Activated CD8-positive, alpha-beta T cell treated with anti-CD3 and anti-CD28 coated beads for 36 hours (primary cell): Measurements from ENCODE around the gene SETD4. TPM values are rescaled to one million over a fixed set of nuclear protein-coding genes. Genes with fewer than 3 reads are reported as not detected.

Source experiments
- ATAC-seq: fragments of 200-7000 bp; cut with Tn5 transposase; one replicate; pipeline ENCODE4 v1.10.0; 2021; ENCODE audit warnings: mild to moderate bottlenecking, moderate library complexity
- CTCF ChIA-PET: fragments of 350-600 bp; sonication (Branson Sonifier 250); formaldehyde crosslinking; loops from one replicate; lab custom pipeline; 2021; ENCODE audit warnings: antibody characterized with exemption; lab: Charles Lee
- POLR2A ChIA-PET: fragments of 350-600 bp; sonication (Branson Sonifier 250); formaldehyde crosslinking; loops from one replicate; lab custom pipeline; 2021; ENCODE audit warnings: antibody characterized with exemption; lab: Charles Lee
- DNase-seq: peaks from one replicate; pipeline ENCODE4 v3.0.0-alpha.2; 2020
- H3K27ac Mint-ChIP-seq: one replicate; pipeline ENCODE4 v1.8.0; 2021; ENCODE audit warnings: mild to moderate bottlenecking, mixed read lengths
- H3K27me3 Mint-ChIP-seq: one replicate; pipeline ENCODE4 v1.8.0; 2021; ENCODE audit warnings: mixed read lengths
- H3K36me3 Mint-ChIP-seq: one replicate; pipeline ENCODE4 v1.8.0; 2021; ENCODE audit warnings: low read depth, mixed read lengths
- H3K4me1 Mint-ChIP-seq: one replicate; pipeline ENCODE4 v1.8.0; 2021; ENCODE audit warnings: low read depth, mixed read lengths
- H3K4me3 Mint-ChIP-seq: one replicate; pipeline ENCODE4 v1.8.0; 2021; ENCODE audit warnings: mild to moderate bottlenecking, moderate library complexity, mixed read lengths
- H3K9me3 Mint-ChIP-seq: one replicate; pipeline ENCODE4 v1.8.0; 2021; ENCODE audit warnings: mixed read lengths
- CTCF ChIP-seq: fragments of 200-600 bp; IDR thresholded peaks from one replicate; pipeline ENCODE4 v1.8.0; 2022; ENCODE audit warnings: antibody characterized with exemption, mild to moderate bottlenecking
- intact Hi-C: fragments of 100-400 bp; cut with micrococcal nuclease; formaldehyde crosslinking; loops from one replicate; pipeline ENCODE4 v1.10.0; 2022
- total RNA-seq, 2 experiments: library from RNA; stranded (reverse); gene quantifications; one replicate each; pipeline ENCODE4 v1.2.3, GENCODE V29; 2021

The SETD4 gene
- total RNA-seq, 2 experiments from 2014 or later, result 18.5 to 19.1 TPM

- H3K27me3 Mint-ChIP-seq, result peaks cover 38% of the 10 kb centered on the region
- POLR2A ChIA-PET, result no interaction called here
- H3K4me3 Mint-ChIP-seq, result no peak overlapping the region
- CTCF ChIA-PET, result no interaction called here
- H3K36me3 Mint-ChIP-seq, result no peaks in the 10 kb centered on the region
- intact Hi-C loops, result no loop called here
- H3K4me1 Mint-ChIP-seq, result peaks cover 16% of the 10 kb centered on the region
- ATAC-seq (peak; percentile 34), DNase-seq (peak; percentile 24)
- no peak overlapping the region for H3K27ac Mint-ChIP-seq
- TF ChIP-seq CTCF, result no peak
- H3K9me3 Mint-ChIP-seq, result no peaks in the 10 kb centered on the region
These were observed 64.1 kb downstream of the SETD4 start for GRCh38 chr21:35996217-35996616.

GRCh38 chr21:35995522-35996088 is 64.7 kb downstream of the SETD4 start:
- ChIA-PET POLR2A (interaction anchor here (0.6 kb wide), 1 partner anchor 13 kb away, joined by 3 read pairs; no protein-coding TSS in a partner anchor), CTCF (no interaction called here)
- Mint-ChIP-seq H3K27me3 (peaks cover 37% of the 10 kb centered on the region), H3K27ac (no peak overlapping the region), H3K4me1 (peaks cover 16% of the 10 kb centered on the region), H3K36me3 (no peaks in the 10 kb centered on the region), H3K9me3 (no peaks in the 10 kb centered on the region), H3K4me3 (no peak overlapping the region)
- DNase-seq (peak; percentile 43), ATAC-seq (peak; percentile 30)
- no peak for TF ChIP-seq CTCF
- intact Hi-C loops, result no loop called here

- Mint-ChIP-seq H3K4me3 (no peak overlapping the region), H3K9me3 (no peaks in the 10 kb centered on the region), H3K36me3 (no peaks in the 10 kb centered on the region), H3K27ac (no peak overlapping the region), H3K4me1 (peaks cover 16% of the 10 kb centered on the region), H3K27me3 (peaks cover 34% of the 10 kb centered on the region)
- no peak for TF ChIP-seq CTCF
- DNase-seq, result no peak
- ChIA-PET CTCF (no interaction called here), POLR2A (no interaction called here)
- no peak for ATAC-seq
- intact Hi-C loops, result no loop called here
These were observed 65.7 kb downstream of the SETD4 start for GRCh38 chr21:35994613-35995012.

GRCh38 chr21:35993875-35994490 is 66.3 kb downstream of the SETD4 start:
- ATAC-seq (no peak), DNase-seq (no peak)
- CTCF ChIA-PET, result no interaction called here
- no peak overlapping the region for H3K4me3 Mint-ChIP-seq
- H3K9me3 Mint-ChIP-seq, result no peaks in the 10 kb centered on the region
- intact Hi-C loops, result no loop called here
- POLR2A ChIA-PET, result no interaction called here
- H3K27ac Mint-ChIP-seq, result no peak overlapping the region
- TF ChIP-seq CTCF, result no peak
- H3K4me1 Mint-ChIP-seq, result peaks cover 16% of the 10 kb centered on the region
- H3K27me3 Mint-ChIP-seq, result peaks cover 31% of the 10 kb centered on the region
- H3K36me3 Mint-ChIP-seq, result no peaks in the 10 kb centered on the region

GRCh38 chr21:35991131-35991530 is 69.2 kb downstream of the SETD4 start:
- DNase-seq, result no peak
- intact Hi-C loops, result no loop called here
- POLR2A ChIA-PET, result no interaction called here
- TF ChIP-seq CTCF, result no peak
- CTCF ChIA-PET, result no interaction called here
- H3K4me1 Mint-ChIP-seq, result peaks cover 14% of the 10 kb centered on the region
- no peaks in the 10 kb centered on the region for H3K36me3 Mint-ChIP-seq
- no peak overlapping the region for H3K4me3 Mint-ChIP-seq
- H3K27me3 Mint-ChIP-seq, result peaks cover 16% of the 10 kb centered on the region
- no peak overlapping the region for H3K27ac Mint-ChIP-seq
- ATAC-seq, result no peak
- no peaks in the 10 kb centered on the region for H3K9me3 Mint-ChIP-seq
